HL-60 (cell line): ENCODE data around the gene MRPS24.

Source experiments
- DNase-seq, 2 experiments: peaks; one replicate each; pipeline ENCODE4 v3.0.0-alpha.2; 2010 to 2020; ENCODE audit warnings: low read depth in 1 of 2, low spot score in 1 of 2
- H3K27ac ChIP-seq: fragments of 250-450 bp; sonication (Bioruptor Pico); replicated peaks from 2 replicates; pipeline ENCODE4 v1.5.1; 2020; ENCODE audit warnings: mild to moderate bottlenecking, moderate library complexity
- H3K27me3 ChIP-seq: fragments of 250-450 bp; sonication (Bioruptor Pico); 2 replicates; pipeline ENCODE4 v1.5.1; 2021; ENCODE audit warnings: mild to moderate bottlenecking, moderate library complexity; ENCODE audit not compliant: insufficient read depth, poor library complexity, severe bottlenecking
- H3K4me3 ChIP-seq: replicated peaks from 2 replicates; pipeline ENCODE4 v1.5.1; 2011; ENCODE audit warnings: mild to moderate bottlenecking, control low read depth, low read length; ENCODE audit not compliant: insufficient read depth
- GABPA ChIP-seq: IDR thresholded peaks from 2 replicates; pipeline ENCODE4 v1.6.1; 2012; ENCODE audit warnings: low read depth
- POLR2AphosphoS5 ChIP-seq: IDR thresholded peaks from 2 replicates; pipeline ENCODE4 v1.6.1; 2012; ENCODE audit warnings: low read depth
- SPI1 ChIP-seq: IDR thresholded peaks from 2 replicates; pipeline ENCODE4 v1.6.1; 2012; ENCODE audit warnings: low read depth, mild to moderate bottlenecking, borderline replicate concordance
- TF ChIP-seq, protein P1 (sequence below): IDR thresholded peaks from 2 replicates; pipeline ENCODE4 v1.6.1; 2012; ENCODE audit warnings: low read depth; ENCODE audit not compliant: insufficient replicate concordance
- TF ChIP-seq, protein P2 (sequence below): IDR thresholded peaks from one replicate; pipeline ENCODE4 v1.5.1; 2011; ENCODE audit warnings: low read length, control low read depth, inconsistent platforms; ENCODE audit not compliant: insufficient read depth

Gene MRPS24

DNA sequence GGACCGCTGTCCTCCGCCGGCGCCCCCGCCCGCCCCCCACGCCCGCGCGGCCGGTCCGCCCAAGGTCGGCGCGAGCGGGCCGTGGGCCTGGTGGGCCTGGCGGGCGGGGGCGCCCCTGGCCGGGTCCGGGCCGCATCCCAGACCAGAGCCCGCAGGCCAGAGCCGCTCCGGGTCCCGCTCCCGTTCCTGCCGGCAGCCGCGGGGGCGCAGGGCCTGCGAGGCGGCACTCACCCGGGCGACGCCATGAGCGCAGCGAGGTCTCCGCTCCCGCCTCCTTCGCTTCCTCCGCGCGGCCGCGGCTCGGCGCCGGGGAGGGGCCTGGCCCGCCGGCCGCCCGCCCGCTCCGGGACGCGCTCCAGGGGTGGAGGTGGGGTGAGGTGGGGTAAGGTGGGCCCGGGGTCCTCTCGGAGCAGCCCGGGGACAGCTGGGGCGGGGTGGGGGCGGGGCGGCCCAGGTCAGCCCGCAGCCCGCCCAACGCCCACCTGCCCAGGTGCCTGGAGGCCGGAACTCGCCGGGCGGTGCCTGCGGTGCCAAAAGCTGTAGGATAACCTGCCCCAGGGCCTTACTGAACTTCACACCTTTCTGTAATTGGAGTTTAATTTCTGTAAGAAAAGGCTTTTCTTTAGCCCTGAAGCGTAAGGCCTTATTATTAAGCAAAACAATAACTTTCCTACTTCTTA lies 37.2 kb upstream of the MRPS24 start, which contains the start of gene URGCP:
Gene URGCP (minus strand): TSS at position 266 of the 680 bp plus-strand sequence. CDS start 21 bp downstream, at position 245.
- peak within 1 kb of the TSS; percentile 41 for H3K27ac ChIP-seq
- H3K27me3 ChIP-seq = no peaks in the 10 kb centered on the region
- peak; percentile 16 to 31 for DNase-seq
- H3K4me3 ChIP-seq = peak within 1 kb of the TSS; percentile 67
- TF ChIP-seq, protein P1, sequence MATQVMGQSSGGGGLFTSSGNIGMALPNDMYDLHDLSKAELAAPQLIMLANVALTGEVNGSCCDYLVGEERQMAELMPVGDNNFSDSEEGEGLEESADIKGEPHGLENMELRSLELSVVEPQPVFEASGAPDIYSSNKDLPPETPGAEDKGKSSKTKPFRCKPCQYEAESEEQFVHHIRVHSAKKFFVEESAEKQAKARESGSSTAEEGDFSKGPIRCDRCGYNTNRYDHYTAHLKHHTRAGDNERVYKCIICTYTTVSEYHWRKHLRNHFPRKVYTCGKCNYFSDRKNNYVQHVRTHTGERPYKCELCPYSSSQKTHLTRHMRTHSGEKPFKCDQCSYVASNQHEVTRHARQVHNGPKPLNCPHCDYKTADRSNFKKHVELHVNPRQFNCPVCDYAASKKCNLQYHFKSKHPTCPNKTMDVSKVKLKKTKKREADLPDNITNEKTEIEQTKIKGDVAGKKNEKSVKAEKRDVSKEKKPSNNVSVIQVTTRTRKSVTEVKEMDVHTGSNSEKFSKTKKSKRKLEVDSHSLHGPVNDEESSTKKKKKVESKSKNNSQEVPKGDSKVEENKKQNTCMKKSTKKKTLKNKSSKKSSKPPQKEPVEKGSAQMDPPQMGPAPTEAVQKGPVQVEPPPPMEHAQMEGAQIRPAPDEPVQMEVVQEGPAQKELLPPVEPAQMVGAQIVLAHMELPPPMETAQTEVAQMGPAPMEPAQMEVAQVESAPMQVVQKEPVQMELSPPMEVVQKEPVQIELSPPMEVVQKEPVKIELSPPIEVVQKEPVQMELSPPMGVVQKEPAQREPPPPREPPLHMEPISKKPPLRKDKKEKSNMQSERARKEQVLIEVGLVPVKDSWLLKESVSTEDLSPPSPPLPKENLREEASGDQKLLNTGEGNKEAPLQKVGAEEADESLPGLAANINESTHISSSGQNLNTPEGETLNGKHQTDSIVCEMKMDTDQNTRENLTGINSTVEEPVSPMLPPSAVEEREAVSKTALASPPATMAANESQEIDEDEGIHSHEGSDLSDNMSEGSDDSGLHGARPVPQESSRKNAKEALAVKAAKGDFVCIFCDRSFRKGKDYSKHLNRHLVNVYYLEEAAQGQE = peak; percentile 10
- TF ChIP-seq, protein P2, sequence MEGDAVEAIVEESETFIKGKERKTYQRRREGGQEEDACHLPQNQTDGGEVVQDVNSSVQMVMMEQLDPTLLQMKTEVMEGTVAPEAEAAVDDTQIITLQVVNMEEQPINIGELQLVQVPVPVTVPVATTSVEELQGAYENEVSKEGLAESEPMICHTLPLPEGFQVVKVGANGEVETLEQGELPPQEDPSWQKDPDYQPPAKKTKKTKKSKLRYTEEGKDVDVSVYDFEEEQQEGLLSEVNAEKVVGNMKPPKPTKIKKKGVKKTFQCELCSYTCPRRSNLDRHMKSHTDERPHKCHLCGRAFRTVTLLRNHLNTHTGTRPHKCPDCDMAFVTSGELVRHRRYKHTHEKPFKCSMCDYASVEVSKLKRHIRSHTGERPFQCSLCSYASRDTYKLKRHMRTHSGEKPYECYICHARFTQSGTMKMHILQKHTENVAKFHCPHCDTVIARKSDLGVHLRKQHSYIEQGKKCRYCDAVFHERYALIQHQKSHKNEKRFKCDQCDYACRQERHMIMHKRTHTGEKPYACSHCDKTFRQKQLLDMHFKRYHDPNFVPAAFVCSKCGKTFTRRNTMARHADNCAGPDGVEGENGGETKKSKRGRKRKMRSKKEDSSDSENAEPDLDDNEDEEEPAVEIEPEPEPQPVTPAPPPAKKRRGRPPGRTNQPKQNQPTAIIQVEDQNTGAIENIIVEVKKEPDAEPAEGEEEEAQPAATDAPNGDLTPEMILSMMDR = no peak
- TF ChIP-seq SPI1 = no peak

DNA sequence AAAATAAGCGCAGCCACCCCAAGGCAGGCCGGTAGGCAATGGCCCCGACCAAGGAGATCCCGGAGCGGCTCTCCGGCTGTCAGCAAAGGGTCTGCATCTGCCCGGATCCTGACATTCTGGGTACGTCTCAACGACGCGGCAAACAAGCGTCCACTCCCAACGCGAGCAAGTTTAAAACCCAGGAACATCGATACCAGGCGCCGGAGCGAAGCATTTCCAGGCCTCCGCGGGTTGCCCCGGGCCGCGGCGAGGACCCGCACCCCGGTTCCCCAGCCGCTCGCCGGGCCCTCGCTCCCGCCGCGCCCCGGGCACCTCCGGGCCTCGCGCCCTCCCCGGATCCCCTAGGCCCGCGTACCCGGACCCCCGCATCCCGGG lies 36.6 kb upstream of the MRPS24 start:
- Histone ChIP-seq H3K27ac (peak overlapping the region; percentile 17; the same call in 1 of the 2 replicates), H3K27me3 (no peaks in the 10 kb centered on the region), H3K4me3 (peak overlapping the region; percentile 67)
- peak; percentile 6 to 33 for DNase-seq
- TF ChIP-seq, protein P1 = no peak
- TF ChIP-seq, protein P2 = no peak
- no peak for TF ChIP-seq GABPA
- no peak; the same call in 1 of the 2 replicates for TF ChIP-seq POLR2AphosphoS5
- no peak for TF ChIP-seq SPI1

DNA sequence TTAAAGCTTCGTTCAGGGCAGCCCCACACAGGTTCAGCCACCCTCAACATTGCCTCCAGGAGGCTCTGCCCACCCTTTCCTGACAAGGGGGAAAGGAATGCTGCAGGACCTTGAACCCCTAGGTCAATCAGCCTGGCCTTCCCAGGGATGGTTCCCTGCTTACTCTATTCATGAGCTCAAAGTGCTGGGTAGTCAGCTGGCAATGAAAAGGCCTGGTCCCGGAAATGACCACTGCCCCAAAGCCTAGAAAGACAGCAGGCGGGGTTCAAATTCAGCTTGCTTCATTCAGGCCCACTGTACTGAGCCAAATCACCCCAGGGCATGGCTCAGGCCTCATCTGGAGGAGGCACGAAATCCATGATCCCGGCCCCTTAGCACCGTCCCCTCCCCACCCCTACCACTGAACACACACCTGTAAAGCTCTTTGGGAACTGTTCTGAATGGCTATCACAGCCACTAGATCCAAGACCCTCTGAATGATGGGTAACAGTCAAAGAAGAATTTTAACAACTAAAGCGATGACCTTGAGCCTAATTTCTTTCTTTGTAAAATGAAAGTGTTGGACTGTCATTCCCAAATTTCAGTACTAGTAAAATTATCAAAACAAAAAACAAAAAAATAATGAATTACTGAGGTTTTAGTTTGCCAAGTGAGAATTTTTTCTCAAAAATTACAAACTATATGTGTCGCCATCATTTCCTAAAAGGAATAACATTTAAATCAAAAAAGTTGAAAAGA lies 36.1 kb upstream of the MRPS24 start:
- TF ChIP-seq GABPA (no peak), SPI1 (no peak), POLR2AphosphoS5 (no peak)
- TF ChIP-seq, protein P1 = no peak
- TF ChIP-seq, protein P2 = no peak
- peak overlapping the region; percentile 67 for H3K4me3 ChIP-seq
- DNase-seq = no peak
- H3K27me3 ChIP-seq = no peaks in the 10 kb centered on the region
- H3K27ac ChIP-seq = peak overlapping the region; percentile 17; the same call in 1 of the 2 replicates
